Measurements from ENCODE around the gene STX3. TPM values are rescaled to one million over a fixed set of nuclear protein-coding genes. Genes with fewer than 3 reads are reported as not detected.

STX3 gene
- total and polyA plus RNA-seq, 2 of the 8 experiments (the other 6 are each of a cell fraction or from before 2014, with no cell fraction given), result 50.5 to 56.1 TPM

DNA sequence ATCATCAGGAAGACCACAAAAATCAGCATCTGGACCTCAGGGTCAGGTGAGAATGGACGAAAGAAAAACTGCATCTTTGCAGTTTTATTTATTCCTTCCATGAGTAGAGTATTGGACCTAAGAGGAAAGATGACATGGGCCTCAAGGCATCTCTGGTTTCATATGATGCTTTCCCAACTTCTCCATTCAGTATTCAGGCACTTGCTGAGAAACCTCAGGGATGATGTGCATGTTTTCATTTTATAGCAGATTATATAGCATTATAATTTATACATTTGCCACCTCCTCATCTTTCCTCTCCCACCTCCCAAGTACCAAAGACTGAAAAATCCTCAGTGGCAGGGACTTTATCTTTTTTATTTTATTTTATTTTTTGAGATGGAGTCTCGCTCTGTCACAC lies 41.4 kb upstream of the STX3 start, which contains the start of gene OR10V1:
OR10V1 (minus strand) TSS at position 101 of the 400 bp plus-strand sequence; CDS start at position 101, 0 bp downstream.
- ChIA-PET CTCF (ENCODE audit: partially characterized antibody) (no interaction called here), POLR2A (ENCODE audit: partially characterized antibody) (no interaction called here)
- H2BK12ac ChIP-seq (ENCODE audit: low read depth, low read length), result no peak within 1 kb of the TSS
- H2BK20ac ChIP-seq (ENCODE audit: low read length), result no peak within 1 kb of the TSS
- H3K56ac ChIP-seq (replicated peaks; ENCODE audit: insufficient read length, low read depth, low read length), result no peak within 1 kb of the TSS
- 78% methylated on average over 2 of the region's 2 CpGs; no CpG with 5 or more reads in 1 of the 2 experiments for WGBS, 2 experiments (ENCODE audit: extremely low coverage in 1 of 2, insufficient coverage in 1 of 2, insufficient read length in 1 of 2, insufficient replicate concordance in 2 of 2, low coverage in 1 of 2, low lambda C conversion rate in 2 of 2, missing lambda C conversion rate in 1 of 2)
- H3K9me3 ChIP-seq (ENCODE audit: insufficient read depth in 2 of 2, low read depth in 1 of 2, low read length in 1 of 2), result no peaks in the 10 kb centered on the region
- FAIRE-seq (no peak), DNase-seq (ENCODE audit: low read depth in 1 of 2, low spot score in 2 of 2) (no peak)
- H2BK15ac ChIP-seq (ENCODE audit: low read length), result no peak within 1 kb of the TSS
- H3K36me3 ChIP-seq (ENCODE audit: control insufficient read depth in 2 of 4, insufficient read depth in 4 of 4, low read length in 3 of 4), result no peaks in the 10 kb centered on the region
- H3K27ac ChIP-seq (ENCODE audit: low read depth, low read length), result no peak within 1 kb of the TSS
- no peaks in the 10 kb centered on the region for H3K79me1 ChIP-seq (ENCODE audit: low read depth, low read length)
- H3K14ac ChIP-seq (ENCODE audit: insufficient read length), result no peak within 1 kb of the TSS
- no peak within 1 kb of the TSS for H2BK120ac ChIP-seq (replicated peaks; ENCODE audit: low read depth, low read length)
- H4K5ac ChIP-seq (ENCODE audit: insufficient read length, low read depth, low read length), result no peak within 1 kb of the TSS
- H3K4me3 ChIP-seq (ENCODE audit: extremely low read depth in 1 of 4, insufficient read depth in 2 of 4, low read depth in 3 of 4, low read length in 4 of 4), result no peak within 1 kb of the TSS
- H3K18ac ChIP-seq (ENCODE audit: extremely low read depth, low read length), result no peak within 1 kb of the TSS
- H2AK5ac ChIP-seq (ENCODE audit: low read depth, low read length), result no peak within 1 kb of the TSS
- H3K79me2 ChIP-seq (ENCODE audit: control insufficient read depth in 1 of 2, insufficient read depth in 2 of 2, low read length in 2 of 2), result no peaks in the 10 kb centered on the region
- no peak within 1 kb of the TSS for H2BK5ac ChIP-seq (ENCODE audit: low read depth, low read length)
- no peaks in the 10 kb centered on the region for H3K4me1 ChIP-seq (replicated peaks in 1 of 4; ENCODE audit: control insufficient read depth in 3 of 4, insufficient read depth in 4 of 4, low read length in 3 of 4)
- no peak within 1 kb of the TSS for H3K4me2 ChIP-seq (ENCODE audit: insufficient read depth in 1 of 2, low read depth in 2 of 2, low read length in 2 of 2)
- H3K4ac ChIP-seq (replicated peaks; ENCODE audit: insufficient read length, low read depth, low read length), result no peak within 1 kb of the TSS
- no peak within 1 kb of the TSS for H4K91ac ChIP-seq (replicated peaks; ENCODE audit: insufficient read length, low read length)
- H3K9ac ChIP-seq (replicated peaks in 1 of 4; ENCODE audit: extremely low read depth in 1 of 4, low read depth in 3 of 4, low read length in 3 of 4), result no peak within 1 kb of the TSS
- H3K23ac ChIP-seq (ENCODE audit: insufficient read length), result no peak within 1 kb of the TSS
- H2AFZ ChIP-seq (ENCODE audit: low read length), result no peak within 1 kb of the TSS
- H3K23me2 ChIP-seq (ENCODE audit: low read depth, low read length), result no peaks in the 10 kb centered on the region
- H4K8ac ChIP-seq (ENCODE audit: extremely low read depth, insufficient read depth, low read length), result no peak within 1 kb of the TSS; the same call in 1 of the 2 replicates
- no peaks in the 10 kb centered on the region for H4K20me1 ChIP-seq (replicated peaks in 1 of 2; ENCODE audit: control insufficient read depth in 1 of 2, insufficient read depth in 2 of 2, low read length in 2 of 2)
- no peaks in the 10 kb centered on the region for H3K27me3 ChIP-seq (replicated peaks in 1 of 4; ENCODE audit: control insufficient read depth in 3 of 4, extremely low read depth in 1 of 4, insufficient read depth in 3 of 4, low read length in 3 of 4)
- TF ChIP-seq GTF2F1 (IDR thresholded peaks at IDR 0.05; ENCODE audit: borderline replicate concordance, low read depth, low read length), result no peak
- no peak for TF ChIP-seq TBP (IDR thresholded peaks at IDR 0.05; ENCODE audit: low read depth, low read length)
- no peak for TF ChIP-seq POU5F1 (IDR thresholded peaks at IDR 0.05; ENCODE audit: low read depth, low read length)
- TF ChIP-seq TAF7 (optimal IDR thresholded peaks at IDR 0.05; ENCODE audit: borderline replicate concordance, low read depth, low read length), result no peak
- no peak for TF ChIP-seq KDM4A (IDR thresholded peaks at IDR 0.05; ENCODE audit: low read depth, low read length, severe bottlenecking)
- no peak for TF ChIP-seq KDM5A (IDR thresholded peaks at IDR 0.05; ENCODE audit: low read length)
- no peak for TF ChIP-seq EP300 (IDR thresholded peaks at IDR 0.05; ENCODE audit: borderline replicate concordance in 1 of 2, low read depth in 2 of 2, low read length in 2 of 2)
- no peak for TF ChIP-seq SIX5 (IDR thresholded peaks at IDR 0.05; ENCODE audit: low read depth, low read length)
- TF ChIP-seq, protein P1, sequence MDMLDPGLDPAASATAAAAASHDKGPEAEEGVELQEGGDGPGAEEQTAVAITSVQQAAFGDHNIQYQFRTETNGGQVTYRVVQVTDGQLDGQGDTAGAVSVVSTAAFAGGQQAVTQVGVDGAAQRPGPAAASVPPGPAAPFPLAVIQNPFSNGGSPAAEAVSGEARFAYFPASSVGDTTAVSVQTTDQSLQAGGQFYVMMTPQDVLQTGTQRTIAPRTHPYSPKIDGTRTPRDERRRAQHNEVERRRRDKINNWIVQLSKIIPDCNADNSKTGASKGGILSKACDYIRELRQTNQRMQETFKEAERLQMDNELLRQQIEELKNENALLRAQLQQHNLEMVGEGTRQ (IDR thresholded peaks at IDR 0.05; ENCODE audit: low read length), result no peak
- no peak for TF ChIP-seq CTBP2 (IDR thresholded peaks at IDR 0.05; ENCODE audit: borderline replicate concordance, insufficient read depth, insufficient read length, low read length)
- no peak for TF ChIP-seq RFX5 (IDR thresholded peaks at IDR 0.05; ENCODE audit: borderline replicate concordance, low read depth, low read length)
- TF ChIP-seq GABPA (IDR thresholded peaks at IDR 0.05; ENCODE audit: borderline replicate concordance, insufficient read depth, low read length), result no peak
- TF ChIP-seq TEAD4 (IDR thresholded peaks at IDR 0.05; ENCODE audit: low read depth, low read length), result no peak

Measured in H1 (cell line).